Epithelial cell of esophagus (primary cell): Measurements from ENCODE around the gene TK2.

ENCODE experiments used
- DNase-seq: peaks from one replicate; pipeline ENCODE4 v3.0.0; 2010; ENCODE audit warnings: low read depth
- H3K4me3 ChIP-seq: 2 replicates; pipeline ENCODE4 v1.5.1; 2011; ENCODE audit warnings: mild to moderate bottlenecking, low read length, control low read depth
- CTCF ChIP-seq: IDR thresholded peaks from 2 replicates; pipeline ENCODE4 v1.5.1; 2011; ENCODE audit warnings: low read depth, mild to moderate bottlenecking, low read length, control low read depth, inconsistent platforms; ENCODE audit not compliant: insufficient read depth; ENCODE audit errors: missing control alignments

Gene TK2

DNA sequence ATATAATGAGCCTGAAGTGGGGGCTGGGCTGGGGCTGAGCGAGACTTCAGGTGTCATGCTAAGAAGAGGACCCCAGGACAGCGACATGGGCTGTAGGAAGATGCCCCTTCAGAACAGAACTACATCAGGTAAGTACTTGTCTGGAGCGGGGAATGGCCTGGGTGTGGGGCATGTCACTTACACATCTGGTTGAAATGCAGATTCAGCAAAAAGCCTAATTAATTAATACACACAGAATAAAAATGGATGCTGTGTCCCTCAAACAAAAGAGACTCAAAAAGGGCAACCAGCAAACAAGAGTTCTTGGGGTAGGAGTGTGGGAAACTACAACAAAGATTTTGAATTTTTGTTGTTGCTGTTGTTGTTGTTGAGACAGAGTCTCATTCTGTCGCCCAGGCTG, 41.1 kb upstream of the TK2 start:
- TF ChIP-seq CTCF: no peak
- DNase-seq: no peak
- H3K4me3 ChIP-seq: no peak overlapping the region

GRCh38 chr16:66590322-66590721, 40.4 kb upstream of the TK2 start:
- DNase-seq: no peak
- no peak overlapping the region for H3K4me3 ChIP-seq
- no peak for TF ChIP-seq CTCF

GRCh38 chr16:66588981-66589713, 39.2 kb upstream of the TK2 start:
- peak; percentile 39 for DNase-seq
- H3K4me3 ChIP-seq: no peak overlapping the region
- TF ChIP-seq CTCF: peak; percentile 55

DNA sequence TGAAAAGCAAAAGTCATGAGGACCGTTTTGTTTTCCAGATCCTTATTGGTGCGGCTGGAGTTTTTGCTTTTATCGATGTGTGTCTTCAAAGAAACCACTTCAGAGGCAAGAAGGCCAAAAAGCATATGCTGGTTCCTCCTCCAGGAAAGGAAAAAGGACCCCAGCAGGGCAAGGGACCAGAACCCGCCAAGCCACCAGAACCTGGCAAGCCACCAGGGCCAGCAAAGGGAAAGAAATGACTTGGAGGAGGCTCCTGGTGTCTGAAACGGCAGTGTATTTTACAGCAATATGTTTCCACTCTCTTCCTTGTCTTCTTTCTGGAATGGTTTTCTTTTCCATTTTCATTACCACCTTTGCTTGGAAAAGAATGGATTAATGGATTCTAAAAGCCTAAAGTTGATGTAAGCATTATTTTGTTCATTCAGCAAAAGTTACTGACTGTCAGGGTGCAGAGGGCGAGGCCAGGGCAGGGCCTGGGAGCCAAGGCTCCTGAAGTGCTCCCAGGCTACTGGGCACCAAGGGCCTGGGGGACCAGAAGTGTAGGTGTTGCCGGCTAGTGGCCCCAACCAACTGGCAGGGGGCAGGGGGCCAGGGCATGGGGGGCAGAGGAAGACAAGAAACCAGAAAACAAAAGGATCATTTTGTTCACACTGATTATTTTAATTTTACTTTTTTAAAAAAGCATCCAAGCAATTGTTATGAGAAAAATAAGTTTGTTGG, 38.1 kb upstream of the TK2 start:
- DNase-seq: no peak
- no peak for TF ChIP-seq CTCF
- H3K4me3 ChIP-seq: no peak overlapping the region

DNA sequence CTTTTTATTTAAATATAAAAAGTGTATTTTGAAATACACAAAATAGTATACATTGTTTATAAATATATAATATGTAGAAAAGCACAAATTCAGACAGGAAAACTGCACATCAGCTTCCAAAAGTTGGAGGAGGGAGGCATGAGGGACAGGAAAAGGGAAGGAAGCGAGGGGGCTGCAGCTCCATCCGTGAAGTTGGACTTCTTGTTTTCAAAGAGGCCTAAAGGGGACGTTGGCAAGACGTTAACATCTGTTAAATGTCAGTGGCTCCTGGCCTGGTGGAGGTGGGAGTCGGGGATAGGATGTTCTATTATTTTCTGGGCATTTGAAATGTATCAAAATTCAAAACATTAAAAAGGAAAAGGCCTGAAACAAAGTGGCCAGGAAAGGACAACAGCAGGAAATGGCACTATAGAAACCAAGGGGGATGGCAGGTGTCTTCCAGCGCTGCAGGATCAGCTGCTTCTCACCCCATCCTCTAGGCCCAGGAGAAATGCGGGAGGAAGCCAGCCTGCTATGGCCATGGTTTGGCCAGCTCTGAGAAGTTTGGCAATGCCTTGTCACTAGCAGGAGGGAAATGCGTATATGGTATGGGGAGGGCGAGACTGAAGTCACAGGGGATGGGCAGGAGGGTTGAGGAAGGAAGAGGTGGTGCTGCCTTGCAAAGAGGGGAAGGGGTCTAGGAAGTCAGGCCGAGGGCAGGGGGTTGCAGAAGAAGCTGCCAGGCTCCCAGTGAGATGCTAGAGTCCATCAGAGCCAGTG, 35.7 kb upstream of the TK2 start:
- H3K4me3 ChIP-seq: no peak overlapping the region
- no peak for DNase-seq
- TF ChIP-seq CTCF: no peak

- no peak for TF ChIP-seq CTCF
- H3K4me3 ChIP-seq: no peak overlapping the region
- DNase-seq: peak; percentile 35
These were observed 31.5 kb upstream of the TK2 start for GRCh38 chr16:66581246-66581952.
